NCI-H1436 treated with DMSO at 0.1 percent for 48 hours (cell line): Measurements from ENCODE around the gene FBXL17.

Experiments
- DNase-seq: peaks from one replicate; lab custom pipeline; 2025; lab: John Stamatoyannopoulos, UW

Gene FBXL17

DNA sequence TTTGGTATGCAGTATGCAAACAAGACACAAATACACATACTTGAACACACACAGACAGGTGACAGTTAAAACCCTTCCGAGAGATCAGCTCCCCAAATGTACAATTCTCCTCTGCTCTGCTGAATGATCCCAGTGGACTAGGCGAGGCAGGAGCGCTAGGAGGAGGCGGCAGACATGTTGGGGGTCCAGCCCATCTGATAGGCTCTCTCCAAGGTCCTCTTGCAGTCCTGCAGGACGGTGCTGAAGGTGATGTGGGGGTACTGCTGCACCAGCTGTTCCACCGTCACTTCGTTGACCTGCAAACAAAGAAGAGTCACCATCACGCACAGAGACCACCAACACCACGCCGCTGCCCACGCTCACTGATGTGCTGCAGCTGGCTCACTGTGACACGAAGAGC, 520.3 kb downstream of the FBXL17 start:
- no peak for DNase-seq

DNA sequence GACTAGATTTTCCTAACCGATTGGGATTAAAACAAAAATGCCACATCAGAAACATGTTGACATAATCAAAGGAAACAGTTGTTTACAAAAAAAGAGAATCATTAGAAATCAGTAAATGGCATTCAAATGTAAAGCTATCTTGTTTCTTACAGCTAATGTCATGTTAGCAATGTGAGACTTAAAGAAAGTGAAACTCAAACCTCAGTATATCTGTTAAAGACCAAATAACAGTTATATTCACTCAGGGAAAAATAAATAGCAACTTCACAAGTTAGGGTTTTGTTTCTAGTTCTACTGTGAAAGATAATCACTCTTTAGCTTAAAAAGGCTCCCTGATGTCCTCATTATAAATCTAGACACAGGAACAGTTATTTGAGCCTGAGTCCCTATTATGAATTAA, 521.9 kb downstream of the FBXL17 start:
- no peak for DNase-seq

DNA sequence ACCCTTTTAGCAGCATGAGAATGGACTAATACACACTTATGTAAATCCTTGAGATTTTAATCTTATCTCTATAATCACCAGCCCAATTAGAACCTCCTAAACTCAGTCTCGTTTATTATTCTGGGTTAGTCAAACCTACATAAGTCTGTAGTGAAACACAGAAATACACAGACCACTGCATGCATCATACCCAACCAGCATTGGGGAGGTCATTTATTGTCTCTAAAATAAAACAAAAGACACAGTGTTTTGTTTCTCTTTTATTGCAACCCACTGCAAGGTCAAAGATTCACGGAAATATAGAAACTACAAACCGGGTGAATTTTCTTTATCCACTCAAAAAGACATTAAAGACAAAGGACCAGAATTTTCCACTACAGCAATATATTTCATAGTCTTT, 523.1 kb downstream of the FBXL17 start:
- no peak for DNase-seq

DNA sequence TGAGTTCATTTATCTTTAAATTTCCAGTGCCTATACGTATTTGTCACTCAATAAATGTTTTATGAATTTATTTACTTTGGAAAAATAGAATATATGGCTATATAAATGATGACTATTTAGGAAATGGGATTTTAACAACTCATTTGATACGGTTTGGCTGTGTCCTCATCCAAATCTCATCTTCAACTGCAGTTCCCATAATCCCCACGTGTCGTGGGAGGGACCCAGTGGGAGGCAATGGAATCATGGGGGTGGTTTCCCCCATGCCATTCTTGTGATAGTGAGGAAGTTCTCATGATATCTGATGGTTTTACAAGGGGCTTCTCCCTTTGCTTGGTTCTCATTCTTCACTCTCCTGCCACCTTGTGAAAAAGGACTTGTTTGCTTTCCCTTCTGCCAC, 523.6 kb downstream of the FBXL17 start:
- no peak for DNase-seq

DNA sequence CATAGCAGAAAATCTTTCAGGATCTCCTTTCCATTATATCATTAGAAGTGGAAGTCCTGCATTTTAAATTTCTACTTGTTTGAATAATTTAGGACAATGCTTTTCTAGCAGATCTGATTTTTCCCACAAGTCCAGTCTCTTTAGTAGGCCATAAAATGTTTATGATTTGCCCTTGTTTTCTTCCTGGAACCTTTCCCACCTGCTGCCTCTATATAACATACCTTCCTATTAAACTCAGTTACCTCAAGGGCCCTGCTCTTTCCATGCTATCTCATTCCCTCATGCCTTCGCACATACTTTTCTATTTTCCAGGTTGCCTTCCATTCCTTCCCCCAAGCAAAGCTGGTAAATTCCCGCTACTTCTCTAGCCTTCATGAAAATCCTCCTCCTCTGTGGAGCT, 524.1 kb downstream of the FBXL17 start:
- no peak for DNase-seq

DNA sequence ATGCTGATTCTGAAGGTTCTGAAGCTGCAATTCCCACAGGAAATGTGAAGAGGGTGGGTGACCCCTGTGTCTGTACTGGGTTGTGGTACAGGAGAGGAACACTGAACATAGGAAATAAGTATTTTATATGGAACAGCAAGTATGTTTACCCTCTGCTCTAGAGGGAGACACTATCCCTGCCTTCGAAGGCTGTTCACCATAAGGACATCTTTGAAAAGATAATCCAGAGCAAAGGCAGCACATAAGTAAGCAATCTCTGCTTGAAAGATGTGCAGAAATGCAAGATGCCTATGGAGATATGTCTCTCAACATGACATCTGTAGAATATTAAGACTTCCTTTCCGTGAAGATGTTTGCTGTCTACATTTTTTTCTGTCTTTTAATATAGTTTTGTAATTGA, 526.7 kb downstream of the FBXL17 start:
- DNase-seq = peak; percentile 7

DNA sequence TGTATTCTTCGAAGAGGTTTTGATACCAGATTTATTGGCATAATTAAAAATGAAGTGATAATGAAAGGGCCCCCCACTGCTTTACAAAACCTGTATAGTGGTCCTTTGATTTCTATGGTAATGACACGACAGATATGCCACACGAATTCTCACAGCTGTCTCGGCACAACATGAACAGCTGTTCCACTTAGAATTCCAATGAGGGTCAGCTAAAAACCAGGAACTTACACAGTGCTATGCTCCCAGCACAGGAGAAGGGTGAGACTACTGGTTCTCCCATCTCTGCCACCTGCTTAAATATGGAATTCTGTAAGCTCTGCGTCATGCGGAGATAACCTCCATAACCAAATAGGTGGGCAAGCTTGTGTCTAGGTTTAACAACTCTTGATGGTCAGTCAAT, 528.2 kb downstream of the FBXL17 start:
- no peak for DNase-seq

DNA sequence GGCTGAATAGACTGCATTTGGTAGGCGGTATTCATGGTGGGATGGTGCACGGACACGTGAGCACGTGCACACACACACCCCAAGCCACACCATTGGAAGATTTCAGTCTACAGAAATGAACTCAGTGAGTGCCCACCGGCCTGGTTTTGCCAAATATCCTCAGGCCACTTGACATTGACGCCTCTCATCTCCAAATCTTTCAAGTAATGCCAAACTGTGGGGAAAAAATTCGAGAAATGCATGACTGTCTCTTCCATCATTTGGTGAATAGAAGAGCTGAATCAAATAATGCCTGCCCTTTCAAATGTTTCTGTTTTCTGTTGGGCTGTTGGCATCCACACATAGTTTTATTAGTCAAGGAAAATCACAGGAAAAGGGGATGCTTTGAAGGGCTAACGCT, 528.9 kb downstream of the FBXL17 start:
- DNase-seq = no peak

DNA sequence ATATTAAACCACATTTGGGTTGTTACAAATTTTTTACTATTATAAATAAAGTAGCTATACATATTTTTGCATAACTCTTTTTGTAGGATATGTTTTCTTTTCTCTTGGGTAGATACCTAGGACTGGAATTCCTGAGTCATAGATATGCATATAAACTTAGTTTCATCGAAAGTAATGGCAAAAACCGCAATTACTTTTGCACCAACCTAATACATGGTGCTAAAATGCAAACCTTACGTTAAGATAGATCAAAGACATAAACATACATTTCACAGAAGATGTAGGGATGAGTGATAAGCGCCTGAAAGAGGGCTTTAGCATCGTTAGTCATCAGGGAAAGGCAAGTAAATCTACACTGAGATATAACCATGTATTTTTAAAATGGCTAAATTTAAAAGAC, 532.8 kb downstream of the FBXL17 start:
- DNase-seq = no peak

DNA sequence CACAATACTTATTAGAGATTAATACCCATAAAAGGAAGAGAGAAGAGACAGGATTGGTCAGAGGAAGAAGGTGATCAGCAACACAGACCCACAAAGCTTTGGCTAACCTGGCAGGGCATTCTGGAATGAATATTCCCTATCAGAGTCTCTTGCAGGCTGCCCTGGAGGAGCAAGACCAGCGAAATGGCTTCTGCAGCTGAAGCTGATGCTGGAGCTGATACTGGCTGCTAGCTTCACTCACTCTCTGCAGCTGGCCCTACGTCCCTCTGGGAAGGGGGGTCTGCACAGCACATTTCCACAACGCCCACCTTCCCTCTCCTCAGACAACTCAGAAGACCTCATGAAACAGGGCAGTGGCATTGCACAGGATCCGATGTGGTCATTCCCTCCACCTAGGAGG, 541.3 kb downstream of the FBXL17 start:
- no peak for DNase-seq

DNA sequence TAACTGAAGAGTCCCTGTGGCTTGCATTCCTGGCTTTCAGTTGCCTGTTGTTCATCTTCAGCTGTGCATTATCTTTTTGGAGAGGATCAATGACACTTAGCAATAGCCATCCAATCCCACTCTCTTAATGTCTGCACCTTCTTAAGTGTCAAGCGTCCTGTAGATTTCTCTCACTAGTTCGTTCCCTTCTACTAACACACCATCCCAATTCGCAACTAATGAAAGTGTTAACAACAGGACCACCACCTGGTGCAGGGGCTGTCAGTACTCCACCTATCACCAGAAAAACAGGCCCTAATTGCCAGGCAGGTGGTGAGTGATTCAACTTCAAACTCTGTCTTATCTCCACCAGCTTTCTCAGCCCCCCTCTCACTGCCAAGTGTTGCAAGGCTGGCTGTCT, 541.7 kb downstream of the FBXL17 start:
- no peak for DNase-seq

DNA sequence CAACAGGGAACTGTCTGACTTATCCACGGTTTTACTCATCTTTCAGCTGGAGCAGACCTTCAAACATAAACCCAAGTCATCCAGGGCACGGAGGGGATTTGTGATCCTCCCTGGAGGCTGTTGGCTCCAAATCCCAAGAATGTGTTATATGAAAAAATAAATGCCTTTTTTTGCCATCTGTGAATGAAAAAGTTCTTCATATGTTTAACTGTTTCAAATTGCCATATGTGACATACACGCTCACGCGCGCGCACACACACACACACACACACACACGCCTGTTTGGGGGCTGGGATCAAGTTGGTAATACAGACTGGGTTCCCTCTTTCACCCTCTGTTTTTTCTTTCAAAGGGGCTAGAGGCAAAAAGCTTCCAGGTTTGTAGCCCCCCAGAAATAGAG, 546.8 kb downstream of the FBXL17 start:
- DNase-seq = no peak

DNA sequence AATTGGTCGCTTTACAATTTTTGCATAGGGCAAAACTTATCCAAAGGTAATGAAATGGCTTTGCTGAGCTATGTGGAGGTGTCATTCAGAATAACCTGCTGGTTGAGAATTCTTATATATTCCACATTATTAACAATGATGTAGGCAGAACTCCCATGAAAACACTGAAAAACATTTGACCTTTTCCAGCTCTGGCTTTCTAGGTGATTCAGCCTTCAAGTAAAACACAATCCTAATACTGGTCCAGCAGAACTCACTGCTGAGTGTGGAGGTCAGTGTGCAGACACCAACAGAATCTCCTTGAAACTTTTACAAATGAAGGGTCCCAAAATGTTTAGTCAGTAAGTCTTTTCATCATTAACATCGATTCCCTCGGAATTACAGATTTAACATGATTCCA, 549.2 kb downstream of the FBXL17 start:
- DNase-seq = no peak

DNA sequence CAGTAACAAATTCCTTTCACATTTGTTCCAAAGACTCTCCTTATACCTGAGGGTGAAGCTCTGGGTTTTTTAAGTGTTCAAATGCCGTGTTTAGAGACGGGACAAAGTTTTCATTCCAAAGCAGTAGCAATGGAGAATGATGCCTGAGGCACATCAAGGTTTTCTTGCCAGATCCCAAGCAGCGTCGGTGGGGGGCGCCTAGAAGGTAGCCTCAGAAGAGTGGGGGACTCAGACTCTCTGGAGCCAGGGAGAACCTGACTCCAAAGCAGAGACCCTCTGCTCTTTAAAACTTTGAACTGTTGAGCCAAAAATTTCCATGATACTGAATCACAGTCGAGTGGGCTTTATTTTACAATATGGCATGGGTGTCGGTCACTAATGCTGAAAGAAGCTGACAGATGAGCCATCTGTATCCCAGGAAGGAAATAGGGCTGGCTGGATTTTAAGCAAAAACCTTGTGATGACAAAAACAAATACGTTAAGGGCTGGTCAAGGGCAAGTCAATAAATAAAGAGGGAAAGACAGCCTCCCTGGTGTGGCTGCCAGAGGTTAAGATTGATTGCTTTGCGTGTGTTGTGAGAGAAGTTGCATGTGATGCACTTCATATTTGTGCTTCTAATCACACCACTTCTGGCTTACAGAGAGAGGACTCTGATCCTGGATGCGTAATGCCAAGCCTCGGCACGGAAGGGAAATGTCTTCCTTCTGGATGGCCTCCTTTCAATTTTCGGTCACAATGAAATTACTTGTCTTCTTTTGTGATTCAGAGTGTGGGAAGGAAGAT, 550.1 kb downstream of the FBXL17 start:
- DNase-seq = no peak

DNA sequence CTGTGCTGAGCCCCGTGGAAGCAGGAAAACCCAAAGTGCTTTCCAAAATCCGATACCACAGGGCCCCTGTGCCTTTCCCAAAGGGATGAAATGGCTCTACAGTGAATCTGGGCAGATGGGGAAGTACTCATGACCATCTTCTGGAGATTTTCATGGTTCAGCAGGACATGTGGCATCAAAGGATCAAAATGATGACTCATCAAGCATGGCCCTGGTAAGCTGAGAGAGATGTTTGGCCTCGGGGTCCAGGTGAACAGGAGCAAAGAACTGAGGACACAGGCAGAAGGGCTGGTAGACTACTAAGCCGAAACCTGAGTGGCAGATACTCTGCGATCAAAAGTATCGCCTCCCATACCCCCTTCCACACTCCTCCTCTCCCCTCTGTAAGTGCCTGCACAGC, 551.1 kb downstream of the FBXL17 start:
- DNase-seq = no peak

DNA sequence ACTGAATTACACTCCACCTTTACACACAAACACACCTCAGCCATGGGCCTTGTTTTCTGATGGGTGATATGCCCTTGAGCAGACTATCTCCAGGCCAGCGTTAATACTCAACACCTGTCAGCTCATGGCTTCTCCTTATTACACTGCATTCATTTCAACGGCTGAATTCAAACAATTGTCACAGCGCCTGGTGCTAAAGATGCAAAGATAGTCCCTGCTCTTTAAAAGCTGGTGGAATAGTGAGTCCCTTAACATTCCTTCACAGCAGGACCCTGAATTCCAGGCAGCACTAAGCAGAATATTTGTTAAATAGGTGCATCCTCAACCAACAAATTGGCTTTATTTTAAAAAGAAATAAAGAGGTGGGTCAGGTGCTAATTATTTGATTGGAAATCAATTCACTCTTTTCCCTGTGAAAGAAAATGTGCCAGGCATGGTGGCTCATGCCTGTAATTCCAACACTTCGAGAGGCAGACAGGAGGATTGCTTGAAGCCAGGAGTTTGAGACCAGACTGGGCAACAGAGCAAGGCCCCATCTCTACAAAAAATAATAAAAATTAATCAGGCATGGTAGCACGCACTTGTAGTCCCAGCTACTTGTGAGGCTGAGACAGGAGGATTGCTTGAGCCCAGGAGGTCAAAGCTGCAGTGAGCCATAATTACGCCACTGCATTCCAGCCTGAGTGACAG, 555.4 kb downstream of the FBXL17 start:
- no peak for DNase-seq

DNA sequence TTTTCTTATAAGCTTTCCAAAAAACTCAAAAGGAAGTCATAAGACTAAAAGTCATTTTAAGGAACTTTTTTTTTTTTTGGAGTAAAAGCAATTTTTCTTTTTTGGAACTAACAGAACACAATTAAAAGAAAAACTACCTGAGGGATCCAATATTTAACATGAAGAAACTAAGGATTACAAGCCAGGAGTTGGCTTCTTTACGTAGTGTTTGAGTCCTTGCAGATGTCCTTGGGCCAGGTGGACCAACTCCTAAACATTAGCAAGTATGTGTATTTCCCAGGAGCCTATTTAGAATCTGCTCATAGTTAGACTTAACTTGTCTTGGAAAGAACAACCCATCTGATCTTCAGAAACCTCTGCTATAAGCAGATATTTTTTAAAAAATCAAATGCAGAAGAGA, 557.1 kb downstream of the FBXL17 start:
- DNase-seq = no peak

DNA sequence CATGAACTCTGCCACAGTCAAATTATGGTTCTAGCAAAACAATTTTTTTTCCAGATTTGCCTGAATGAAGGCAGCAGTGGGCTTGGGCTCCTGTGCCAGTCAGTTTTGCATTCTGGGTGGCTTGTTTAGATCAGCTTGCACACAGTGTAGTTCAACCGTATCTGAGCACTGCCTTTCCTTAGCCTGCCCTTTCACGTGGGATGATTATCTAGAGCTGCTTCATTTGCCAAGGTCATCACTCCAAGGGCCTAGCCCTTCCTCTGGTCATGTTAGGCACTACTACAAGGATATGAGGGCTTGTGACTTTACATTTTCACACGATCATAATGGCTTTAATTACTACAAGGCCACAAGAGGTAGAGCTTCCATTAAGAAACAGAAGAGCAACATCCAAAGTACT, 560.6 kb downstream of the FBXL17 start:
- DNase-seq = no peak

DNA sequence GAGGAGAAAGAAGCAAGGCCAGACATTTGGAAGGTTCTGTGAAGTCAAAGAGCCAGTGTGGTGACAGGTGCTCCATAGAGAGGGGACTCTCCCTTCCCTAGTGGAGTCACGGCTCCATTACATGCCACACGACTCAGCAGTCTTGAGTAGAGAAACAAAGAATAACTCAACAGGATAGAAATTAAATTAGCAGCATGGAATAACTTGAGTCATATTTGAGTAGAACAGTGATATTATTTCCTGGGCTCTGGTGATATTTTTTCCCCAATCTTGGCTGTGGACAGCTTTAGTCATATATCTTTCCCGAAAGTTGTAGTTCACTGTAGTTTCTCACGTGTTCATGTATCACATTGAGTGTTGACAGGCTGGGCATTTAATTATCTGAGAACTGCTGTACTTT, 561.5 kb downstream of the FBXL17 start:
- no peak for DNase-seq

DNA sequence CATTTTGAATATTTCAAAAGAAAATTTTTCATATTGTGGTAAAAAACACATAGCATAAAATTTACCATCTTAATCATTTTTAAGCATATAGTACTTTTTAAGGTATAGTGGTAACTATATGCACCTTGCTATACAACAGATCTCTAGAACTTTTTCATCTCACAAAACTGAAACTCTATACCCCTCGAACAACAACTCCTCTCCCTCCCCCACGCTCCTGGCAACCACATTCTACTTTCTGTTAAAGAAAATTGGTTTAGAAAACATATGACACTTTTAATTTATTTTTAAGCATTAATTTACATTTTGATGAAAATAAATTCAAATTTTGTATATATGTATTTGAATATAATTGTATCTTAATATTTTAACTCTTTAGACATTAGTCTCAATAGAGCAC, 563.9 kb downstream of the FBXL17 start:
- no peak for DNase-seq

DNA sequence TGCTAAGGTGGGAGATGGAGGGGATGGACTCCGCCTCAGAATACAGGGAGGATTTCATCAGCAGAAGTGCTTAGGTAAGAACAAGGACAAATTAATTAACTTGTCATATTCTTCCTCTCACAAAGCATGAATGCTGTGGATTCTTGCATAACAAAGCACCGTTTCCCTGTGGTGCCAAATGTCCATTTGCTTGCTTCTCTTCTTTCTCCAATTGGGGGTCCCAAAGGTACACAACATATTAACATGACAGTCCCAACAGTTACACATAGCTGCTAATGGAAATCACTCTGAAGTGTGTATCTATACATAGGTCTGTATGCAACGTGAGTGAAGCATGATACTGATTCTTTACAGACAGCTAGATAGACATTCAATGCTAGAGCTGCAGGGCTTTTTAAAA, 564.5 kb downstream of the FBXL17 start:
- no peak for DNase-seq

DNA sequence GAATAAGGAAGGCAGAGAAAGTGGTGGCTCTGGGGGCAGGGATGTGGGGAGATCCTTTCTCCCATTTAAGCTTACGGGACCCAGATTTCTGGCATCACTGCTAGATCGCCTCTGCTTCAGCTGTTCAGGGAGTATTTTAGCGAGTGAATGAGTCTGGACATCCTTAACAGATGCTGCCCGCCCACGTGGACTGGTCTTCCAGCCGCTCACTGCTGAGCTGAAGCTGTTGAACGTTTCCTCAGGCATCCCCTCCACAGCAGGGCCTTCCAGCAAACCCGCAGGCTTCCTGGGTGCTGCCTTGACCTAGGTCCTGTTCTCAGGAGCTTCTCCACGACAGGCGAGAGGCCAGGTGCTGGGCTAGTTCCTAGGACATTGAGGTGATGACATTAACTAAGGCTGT, 566.8 kb downstream of the FBXL17 start:
- no peak for DNase-seq

DNA sequence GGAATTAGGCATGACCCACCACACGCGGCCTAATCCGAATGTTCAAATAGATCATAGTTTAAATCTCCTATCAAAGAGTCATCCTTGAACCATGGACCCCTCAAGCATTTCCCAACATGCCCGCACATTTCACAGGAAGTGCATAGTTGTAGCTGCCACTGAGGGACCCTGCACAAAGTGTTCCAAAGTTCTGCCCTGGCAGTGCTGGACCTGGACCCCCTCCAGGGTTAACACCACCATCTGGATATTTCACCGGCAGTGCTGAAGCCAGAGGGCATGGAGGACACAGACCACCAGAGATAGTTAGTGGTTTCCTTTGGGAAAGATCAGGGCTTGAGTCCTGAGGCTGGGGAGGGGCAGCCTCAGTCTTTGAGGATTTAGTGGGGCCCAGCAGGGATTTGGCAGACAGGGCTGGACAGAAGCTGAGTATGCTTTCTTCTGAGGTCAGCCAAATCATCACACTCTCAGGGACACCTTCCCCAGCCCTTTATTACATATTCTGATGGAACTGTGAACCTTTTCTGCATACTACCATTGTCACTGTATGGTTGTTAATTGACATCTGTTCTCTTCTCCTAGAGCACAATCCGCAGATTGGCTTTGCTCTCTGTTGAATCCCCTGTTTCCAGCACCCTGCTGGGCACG, 567.6 kb downstream of the FBXL17 start:
- DNase-seq = no peak
